PC-9 (cell line): ENCODE results near the gene RNF157. TPM values are rescaled to one million over a fixed set of nuclear protein-coding genes. Genes with fewer than 3 reads are reported as not detected.

Experiments
- BruUV-seq: library from RNA; stranded (reverse); fragments of 400-500 nt; replicated peaks from 2 replicates; lab custom pipeline; 2021; lab: Mats Ljungman, UMichigan
- CTCF ChIA-PET: fragments of 300-600 bp; sonication (Branson Sonifier 250); formaldehyde crosslinking; loops from one replicate; lab custom pipeline; 2022; ENCODE audit warnings: antibody characterized with exemption; lab: Charles Lee
- POLR2A ChIA-PET: fragments of 300-600 bp; sonication (Branson Sonifier 250); formaldehyde crosslinking; loops from one replicate; lab custom pipeline; 2022; ENCODE audit warnings: antibody characterized with exemption; ENCODE audit not compliant: unreplicated experiment; lab: Charles Lee
- DNase-seq, 2 experiments: peaks; one replicate each; pipeline versions ENCODE4 v3.0.0 to v3.0.0-alpha.2; 2015 to 2022; ENCODE audit warnings: mixed read lengths in 1 of 2
- H2AFZ ChIP-seq: fragments of 200-600 bp; sonication (generic); 2 replicates; pipeline ENCODE4 v1.8.1; 2017; ENCODE audit warnings: antibody characterized with exemption
- H3F3A ChIP-seq: fragments of 200-600 bp; sonication (generic); 2 replicates; pipeline ENCODE4 v1.8.1; 2017; ENCODE audit warnings: antibody characterized with exemption, mild to moderate bottlenecking, low read depth; ENCODE audit not compliant: insufficient read depth
- H3K27ac ChIP-seq: fragments of 200-600 bp; sonication (generic); 2 replicates; pipeline ENCODE4 v1.6.1; 2016; ENCODE audit warnings: mixed run types
- H3K27me3 ChIP-seq: fragments of 200-600 bp; sonication (generic); 2 replicates; pipeline ENCODE4 v1.6.1; 2016; ENCODE audit warnings: low read depth, mixed run types; ENCODE audit not compliant: insufficient read depth
- H3K36me3 ChIP-seq: fragments of 200-600 bp; sonication (generic); 2 replicates; pipeline ENCODE4 v1.6.1; 2016; ENCODE audit warnings: low read depth, mixed run types
- H3K4me1 ChIP-seq: fragments of 200-600 bp; sonication (generic); replicated peaks from 2 replicates; pipeline ENCODE4 v1.6.1; 2016; ENCODE audit warnings: mixed run types; ENCODE audit not compliant: insufficient read depth
- H3K4me2 ChIP-seq: fragments of 200-600 bp; sonication (generic); 2 replicates; pipeline ENCODE4 v1.6.1; 2017; ENCODE audit warnings: mixed run types
- H3K4me3 ChIP-seq: fragments of 200-600 bp; sonication (generic); 2 replicates; pipeline ENCODE4 v1.6.1; 2016; ENCODE audit warnings: mixed run types
- H3K79me2 ChIP-seq: fragments of 200-600 bp; sonication (generic); 2 replicates; pipeline ENCODE4 v1.6.1; 2017; ENCODE audit warnings: low read depth, mixed run types
- H3K9me2 ChIP-seq: fragments of 200-600 bp; sonication (generic); 2 replicates; pipeline ENCODE4 v1.8.1; 2017; ENCODE audit warnings: mild to moderate bottlenecking; ENCODE audit not compliant: insufficient read depth
- H3K9me3 ChIP-seq: fragments of 200-600 bp; sonication (generic); 2 replicates; pipeline ENCODE4 v1.8.1; 2016; ENCODE audit warnings: low read depth; ENCODE audit not compliant: insufficient read depth
- H4K20me1 ChIP-seq: fragments of 200-600 bp; sonication (generic); 2 replicates; pipeline ENCODE4 v1.8.1; 2017; ENCODE audit not compliant: insufficient read depth
- EZH2 ChIP-seq: fragments of 200-600 bp; sonication (generic); IDR thresholded peaks from 2 replicates; pipeline ENCODE4 v1.8.0; 2017; ENCODE audit warnings: antibody characterized with exemption, low read depth
- intact Hi-C: fragments of 100-400 bp; cut with micrococcal nuclease; formaldehyde crosslinking; loops from one replicate; pipeline ENCODE4 v1.10.0; 2022; ENCODE audit not compliant: unreplicated experiment
- total RNA-seq: library from RNA; stranded (reverse); gene quantifications from 2 replicates; pipeline ENCODE4 v1.2.3, GENCODE V29; 2021
- TF ChIP-seq, protein P1 (sequence below): fragments of 200-600 bp; sonication (generic); conservative IDR thresholded peaks from 2 replicates; pipeline ENCODE4 v1.6.1; 2017; ENCODE audit warnings: mixed run types, antibody characterized with exemption, mild to moderate bottlenecking, moderate library complexity

RNF157 gene
- total RNA-seq, 1 experiment from 2014 or later = 7.2 TPM

DNA sequence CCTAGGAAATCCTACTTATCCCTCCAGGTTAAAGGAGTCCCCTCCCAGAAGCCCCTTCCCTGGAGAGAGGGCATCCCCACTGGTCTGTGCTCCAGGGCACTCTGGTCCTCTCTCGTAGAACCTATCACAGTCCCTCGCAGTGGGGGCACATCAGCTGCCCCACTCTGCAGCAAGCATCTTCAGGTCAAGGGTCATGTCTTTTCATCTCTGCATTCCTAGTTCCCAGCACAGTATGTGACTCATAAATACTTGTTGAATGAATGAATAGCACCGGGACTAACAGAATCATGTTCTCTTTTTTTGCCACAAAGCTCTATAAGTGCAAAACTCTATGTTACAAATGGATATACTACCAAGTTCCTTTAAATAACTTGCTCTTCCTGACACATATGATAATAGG is 36.0 kb downstream of the RNF157 start:
- ChIA-PET CTCF (interaction anchor here (0.6 kb wide), 1 partner anchor 38 kb away, joined by 3 read pairs; no protein-coding TSS in a partner anchor), POLR2A (interaction anchor here (0.6 kb wide), 3 partner anchors 11 to 95 kb away, joined by 3 to 9 read pairs (median 4); no protein-coding TSS in a partner anchor)
- H2AFZ ChIP-seq = no peak overlapping the region
- DNase-seq = peak in 1 of 2 experiments; percentile 58
- BruUV-seq = no TSS peak
- intact Hi-C loops = no loop called here
- H3K9me3 ChIP-seq = no peaks in the 10 kb centered on the region
- no peak for TF ChIP-seq EZH2
- TF ChIP-seq, protein P1, sequence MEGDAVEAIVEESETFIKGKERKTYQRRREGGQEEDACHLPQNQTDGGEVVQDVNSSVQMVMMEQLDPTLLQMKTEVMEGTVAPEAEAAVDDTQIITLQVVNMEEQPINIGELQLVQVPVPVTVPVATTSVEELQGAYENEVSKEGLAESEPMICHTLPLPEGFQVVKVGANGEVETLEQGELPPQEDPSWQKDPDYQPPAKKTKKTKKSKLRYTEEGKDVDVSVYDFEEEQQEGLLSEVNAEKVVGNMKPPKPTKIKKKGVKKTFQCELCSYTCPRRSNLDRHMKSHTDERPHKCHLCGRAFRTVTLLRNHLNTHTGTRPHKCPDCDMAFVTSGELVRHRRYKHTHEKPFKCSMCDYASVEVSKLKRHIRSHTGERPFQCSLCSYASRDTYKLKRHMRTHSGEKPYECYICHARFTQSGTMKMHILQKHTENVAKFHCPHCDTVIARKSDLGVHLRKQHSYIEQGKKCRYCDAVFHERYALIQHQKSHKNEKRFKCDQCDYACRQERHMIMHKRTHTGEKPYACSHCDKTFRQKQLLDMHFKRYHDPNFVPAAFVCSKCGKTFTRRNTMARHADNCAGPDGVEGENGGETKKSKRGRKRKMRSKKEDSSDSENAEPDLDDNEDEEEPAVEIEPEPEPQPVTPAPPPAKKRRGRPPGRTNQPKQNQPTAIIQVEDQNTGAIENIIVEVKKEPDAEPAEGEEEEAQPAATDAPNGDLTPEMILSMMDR = no peak
- no peaks in the 10 kb centered on the region for H4K20me1 ChIP-seq
- H3K27me3 ChIP-seq = no peaks in the 10 kb centered on the region
- H3K27ac ChIP-seq = no peak overlapping the region
- H3K79me2 ChIP-seq = no peaks in the 10 kb centered on the region
- H3K4me2 ChIP-seq = peak overlapping the region; percentile 43
- H3K9me2 ChIP-seq = no peaks in the 10 kb centered on the region
- no peak overlapping the region for H3K4me3 ChIP-seq
- no peaks in the 10 kb centered on the region for H3K36me3 ChIP-seq
- H3F3A ChIP-seq = peaks cover 10% of the 10 kb centered on the region; the same call in 1 of the 2 replicates
- peaks cover 14% of the 10 kb centered on the region for H3K4me1 ChIP-seq

DNA sequence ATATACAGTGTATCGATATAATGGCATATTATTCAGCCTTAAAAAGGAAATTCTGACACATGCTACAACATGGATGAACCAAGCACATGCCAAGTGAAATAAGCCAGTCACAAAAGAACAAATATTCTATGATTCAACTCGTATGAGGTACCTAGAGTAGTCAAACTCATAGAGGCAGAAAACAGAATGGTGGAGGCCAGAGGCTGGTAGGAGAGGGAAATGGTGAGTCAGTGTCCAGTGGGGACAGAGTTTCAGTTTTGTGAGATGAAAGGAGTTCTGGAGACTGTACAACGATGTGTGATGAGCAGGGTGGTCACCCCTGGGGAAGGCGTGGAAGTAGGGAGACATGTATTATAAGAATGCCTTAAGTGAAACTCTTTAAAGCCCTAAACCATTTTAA is 39.9 kb downstream of the RNF157 start:
- ChIA-PET CTCF (no interaction called here), POLR2A (no interaction called here)
- no peak overlapping the region for H3K4me3 ChIP-seq
- intact Hi-C loops = no loop called here
- H3K4me1 ChIP-seq = peaks cover 14% of the 10 kb centered on the region
- peaks cover 10% of the 10 kb centered on the region; the same call in 1 of the 2 replicates for H3F3A ChIP-seq
- H3K27ac ChIP-seq = no peak overlapping the region
- H3K4me2 ChIP-seq = no peak overlapping the region
- H3K79me2 ChIP-seq = no peaks in the 10 kb centered on the region
- no peaks in the 10 kb centered on the region for H3K36me3 ChIP-seq
- no peak for DNase-seq
- no peaks in the 10 kb centered on the region for H4K20me1 ChIP-seq
- H2AFZ ChIP-seq = no peak overlapping the region
- no TSS peak for BruUV-seq
- no peaks in the 10 kb centered on the region for H3K9me3 ChIP-seq
- no peak for TF ChIP-seq EZH2
- TF ChIP-seq, protein P1 = no peak
- H3K9me2 ChIP-seq = no peaks in the 10 kb centered on the region
- H3K27me3 ChIP-seq = no peaks in the 10 kb centered on the region

DNA sequence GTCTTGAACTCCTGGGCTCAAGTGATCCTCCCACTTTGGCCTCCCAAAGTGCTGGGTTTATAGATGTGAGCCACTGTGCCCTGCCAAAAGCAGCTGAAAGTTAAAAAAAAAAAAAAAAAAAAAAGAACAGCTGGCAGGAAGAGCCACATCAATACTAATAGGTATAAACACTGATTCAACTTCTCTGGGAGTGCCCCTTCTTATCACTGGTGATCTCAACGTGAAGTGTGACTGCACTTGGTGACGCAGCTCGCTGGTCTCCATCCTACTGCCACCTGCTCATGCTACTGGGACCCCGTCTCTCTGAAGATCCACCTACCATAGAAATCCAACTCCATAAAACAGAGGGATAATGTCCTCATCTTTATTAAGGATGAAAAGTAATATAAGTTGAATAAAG is 40.8 kb downstream of the RNF157 start:
- ChIA-PET POLR2A (no interaction called here), CTCF (interaction anchor here (0.6 kb wide), 1 partner anchor 18 kb away, joined by 5 read pairs; no protein-coding TSS in a partner anchor)
- H2AFZ ChIP-seq = no peak overlapping the region
- no peak overlapping the region for H3K27ac ChIP-seq
- H3K27me3 ChIP-seq = no peaks in the 10 kb centered on the region
- no peaks in the 10 kb centered on the region for H3K79me2 ChIP-seq
- H3K4me1 ChIP-seq = peaks cover 5% of the 10 kb centered on the region
- no peak for TF ChIP-seq EZH2
- TF ChIP-seq, protein P1 = no peak
- no peak for DNase-seq
- no peak overlapping the region for H3K4me3 ChIP-seq
- no peaks in the 10 kb centered on the region for H3K9me3 ChIP-seq
- no TSS peak for BruUV-seq
- H3F3A ChIP-seq = peaks cover 7% of the 10 kb centered on the region; the same call in 1 of the 2 replicates
- H3K36me3 ChIP-seq = no peaks in the 10 kb centered on the region
- no peaks in the 10 kb centered on the region for H4K20me1 ChIP-seq
- H3K4me2 ChIP-seq = no peak overlapping the region
- no peaks in the 10 kb centered on the region for H3K9me2 ChIP-seq
- intact Hi-C loops = no loop called here
